COLO668 (cell line): ENCODE results near the gene IGSF9.
"Not testable (repeated sequence)": the region's sequence is repeated elsewhere in the genome, so short reads cannot be mapped to it uniquely, and the experiment has no call there.

Source experiments
- DNase-seq: peaks from one replicate; lab custom pipeline; 2025; ENCODE audit not compliant: unreplicated experiment; lab: John Stamatoyannopoulos, UW

Gene IGSF9

GRCh38 chr1:159921700-159922504 is 23.5 kb downstream of the IGSF9 start:
- DNase-seq, result no peak

DNA sequence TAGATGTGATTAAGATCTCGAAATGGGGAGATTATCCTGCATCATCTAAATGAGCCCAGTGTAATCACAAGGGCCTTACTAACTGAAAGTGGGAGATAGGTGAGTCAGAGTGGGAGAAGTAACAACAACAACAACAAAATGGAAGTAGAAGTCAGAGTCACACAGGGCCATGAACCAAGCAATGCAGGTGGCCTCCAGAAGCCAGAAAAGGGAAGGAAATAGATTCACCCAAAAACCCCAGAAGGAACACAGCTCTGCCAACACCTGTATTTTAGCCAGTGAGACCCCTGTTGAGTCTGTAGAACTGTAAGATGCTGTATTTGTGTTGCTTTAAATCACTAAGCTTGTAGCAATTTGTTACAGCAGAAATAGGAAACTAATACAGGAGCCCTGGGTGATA is 24.2 kb downstream of the IGSF9 start:
- no peak for DNase-seq

DNA sequence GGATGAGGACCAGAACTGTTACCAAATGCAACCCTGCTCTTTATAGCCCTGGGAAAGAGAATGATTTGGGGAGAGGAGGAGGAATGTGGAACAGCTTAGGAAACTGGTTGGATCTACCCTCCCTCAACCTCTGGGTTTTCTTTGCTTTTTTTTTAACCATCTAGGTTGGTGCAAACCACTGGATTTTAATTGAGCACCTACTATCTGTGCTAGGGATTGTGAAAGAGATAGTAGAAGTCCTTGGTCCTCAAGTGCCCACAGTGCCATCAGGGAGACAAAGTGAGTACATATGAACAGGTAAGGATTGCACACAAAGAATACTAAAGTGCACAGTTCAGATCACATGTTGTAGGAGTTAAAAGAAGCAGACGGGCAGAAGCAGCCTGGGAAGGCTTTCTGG is 24.8 kb downstream of the IGSF9 start:
- no peak for DNase-seq

- DNase-seq, result no peak
These were observed 25.2 kb downstream of the IGSF9 start for GRCh38 chr1:159920202-159920601.

- DNase-seq, result no peak
These were observed 26.1 kb downstream of the IGSF9 start for GRCh38 chr1:159919236-159919865.

- DNase-seq, result no peak
These were observed 26.8 kb downstream of the IGSF9 start for GRCh38 chr1:159918352-159919200.

- no peak for DNase-seq
These were observed 27.7 kb downstream of the IGSF9 start for GRCh38 chr1:159917533-159918351.

DNA sequence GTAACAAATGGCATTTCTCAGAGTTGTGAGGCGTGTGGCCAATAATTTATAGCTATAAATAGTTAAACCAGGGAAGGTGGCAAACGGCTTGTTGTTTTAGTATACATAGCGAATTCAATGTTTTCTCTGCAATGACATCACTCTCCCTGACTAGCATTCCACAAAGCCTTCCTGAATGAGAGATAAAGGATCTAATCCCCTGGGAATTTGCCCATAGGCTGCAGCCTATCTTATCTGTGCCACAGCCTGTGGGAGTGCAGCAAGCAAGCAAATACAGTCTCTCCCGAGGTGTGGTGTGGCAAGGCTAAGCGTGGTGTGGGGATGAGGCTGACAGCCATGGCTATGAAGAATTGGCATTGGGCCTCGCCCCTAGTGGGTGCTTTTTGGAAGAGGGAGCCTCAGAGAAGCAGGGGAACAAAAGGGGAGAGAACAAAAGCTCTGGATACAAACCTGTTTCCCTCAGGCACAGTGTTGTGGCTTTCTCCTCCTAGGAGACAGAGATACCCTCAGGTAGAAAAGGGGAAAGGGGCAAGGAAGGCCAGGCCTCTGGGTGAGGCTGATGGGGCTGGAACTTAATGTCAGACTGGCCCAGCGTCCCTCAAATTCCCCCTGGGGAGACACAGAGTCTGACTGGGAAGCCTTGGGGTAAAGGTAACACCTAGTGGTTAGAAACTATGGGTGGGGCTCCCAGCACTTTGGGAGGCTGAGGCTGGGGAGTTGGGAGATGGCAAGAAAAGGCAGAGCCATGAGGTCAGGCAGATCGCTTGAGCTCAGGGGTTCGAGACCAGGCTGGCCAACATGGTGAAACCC is 29.0 kb downstream of the IGSF9 start:
- peak; percentile 51 for DNase-seq

DNA sequence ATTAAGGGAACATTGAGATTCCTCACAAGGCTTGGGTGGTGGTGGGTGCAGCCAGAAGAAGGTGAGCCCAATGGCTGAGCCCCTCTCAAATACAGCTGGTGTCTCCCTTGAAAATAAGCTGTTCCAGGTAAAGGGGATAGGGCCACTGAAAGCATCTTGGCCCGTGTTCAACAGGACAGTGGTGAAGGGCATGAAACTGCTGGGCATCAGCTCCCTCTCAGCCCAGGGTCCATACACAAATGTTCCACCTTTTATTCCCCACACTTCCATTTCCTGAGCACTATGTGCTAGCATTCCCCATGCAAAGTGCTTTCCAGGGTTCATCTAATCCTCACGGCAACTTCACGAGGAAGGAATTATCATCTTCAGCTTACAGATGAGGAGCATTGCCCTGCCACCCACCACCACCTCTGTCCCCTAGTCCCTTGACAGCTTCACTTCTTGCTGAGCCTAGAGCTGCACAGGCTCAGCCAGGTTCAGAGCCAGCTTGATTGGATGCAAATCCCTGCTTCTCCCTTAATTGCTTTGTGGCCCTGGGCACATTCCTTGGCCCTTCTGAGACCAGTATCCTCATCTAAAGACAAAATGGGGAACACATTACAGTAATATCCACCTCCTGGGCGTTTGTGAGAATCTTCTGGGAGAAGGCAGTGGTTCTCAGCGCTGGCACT is 29.7 kb downstream of the IGSF9 start:
- DNase-seq, result no peak

DNA sequence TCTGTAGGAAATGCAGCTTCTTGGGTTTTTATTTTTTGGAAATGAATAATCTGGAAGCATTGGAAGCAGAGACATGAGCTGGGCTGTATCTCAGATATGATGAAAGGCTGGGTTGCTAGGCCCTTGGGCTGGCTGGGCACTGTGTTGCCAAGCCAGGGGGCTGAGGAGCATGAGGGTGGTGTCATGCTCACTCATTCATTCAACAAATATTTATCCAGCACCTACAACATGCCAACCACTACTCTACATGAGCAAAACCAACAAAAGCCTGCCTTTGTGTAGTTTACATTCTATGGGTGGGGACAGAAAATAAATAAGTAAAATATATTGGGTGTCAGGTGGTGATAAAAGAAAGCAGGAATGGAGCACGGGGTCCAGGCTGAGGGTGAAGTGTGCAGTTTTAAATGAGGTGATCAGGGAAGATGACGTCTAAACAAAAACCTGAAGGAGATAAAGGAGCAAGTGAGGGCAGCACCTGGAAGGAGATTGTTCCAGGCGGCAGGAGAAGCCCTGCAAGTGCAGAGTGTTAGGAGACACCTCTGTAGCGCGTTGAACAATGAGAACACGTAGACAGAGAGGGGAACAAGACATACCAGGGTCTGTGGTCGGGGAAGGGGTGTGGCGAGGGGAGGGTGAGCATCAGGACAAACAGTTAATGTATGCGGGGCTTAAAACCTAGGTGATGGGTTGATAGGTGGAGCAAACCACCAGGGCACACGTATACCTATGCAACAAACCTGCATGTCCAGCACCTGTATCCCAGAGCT is 31.0 kb downstream of the IGSF9 start:
- DNase-seq, result peak; percentile 80

- DNase-seq, result peak; percentile 82
These were observed 31.8 kb downstream of the IGSF9 start for GRCh38 chr1:159913451-159914192.

- DNase-seq, result no peak
These were observed 33.9 kb downstream of the IGSF9 start for GRCh38 chr1:159911326-159912070.

DNA sequence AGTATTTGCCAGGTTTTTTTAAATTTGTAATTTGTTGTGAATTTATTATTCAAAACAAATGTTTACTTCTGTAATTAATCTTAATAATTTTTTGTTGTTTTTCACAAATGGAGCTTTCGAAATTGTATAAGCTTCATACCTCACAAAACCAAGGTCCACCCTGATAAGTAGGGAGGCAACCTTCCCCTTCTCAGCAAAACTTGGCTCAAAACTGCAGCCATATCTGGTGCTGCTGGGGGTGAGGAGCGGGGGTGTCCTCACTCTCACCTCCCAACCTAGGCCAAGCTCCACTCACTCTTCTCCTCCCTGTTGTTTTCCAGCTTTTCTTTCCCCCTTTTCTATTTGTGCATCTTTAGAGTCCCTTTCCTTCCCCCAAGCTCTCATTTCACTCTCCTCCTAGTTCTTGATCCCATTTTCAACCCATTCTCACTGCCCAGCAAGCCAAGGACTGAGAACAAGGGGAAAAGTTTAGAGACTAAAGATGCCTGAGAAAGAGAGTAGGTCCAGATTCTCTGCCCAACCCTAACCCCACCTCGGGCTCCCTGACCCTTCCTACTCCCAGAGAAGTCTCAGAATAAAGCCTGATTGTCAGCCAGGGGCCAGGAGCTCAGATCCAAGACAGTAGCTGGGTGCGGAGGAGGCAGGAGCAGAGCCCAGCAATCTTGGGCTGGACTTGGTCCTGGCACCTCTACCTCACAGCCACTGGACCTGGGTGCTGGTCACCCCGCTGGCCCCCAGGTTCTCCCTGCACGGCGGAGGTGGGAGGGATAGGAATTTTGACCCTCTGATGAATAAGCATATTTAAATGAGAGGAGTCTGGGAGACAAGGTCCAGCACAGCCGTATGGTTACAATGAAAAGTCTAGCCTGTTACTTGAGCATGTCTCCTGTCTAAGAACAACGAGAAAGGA is 37.1 kb downstream of the IGSF9 start:
- no peak for DNase-seq

DNA sequence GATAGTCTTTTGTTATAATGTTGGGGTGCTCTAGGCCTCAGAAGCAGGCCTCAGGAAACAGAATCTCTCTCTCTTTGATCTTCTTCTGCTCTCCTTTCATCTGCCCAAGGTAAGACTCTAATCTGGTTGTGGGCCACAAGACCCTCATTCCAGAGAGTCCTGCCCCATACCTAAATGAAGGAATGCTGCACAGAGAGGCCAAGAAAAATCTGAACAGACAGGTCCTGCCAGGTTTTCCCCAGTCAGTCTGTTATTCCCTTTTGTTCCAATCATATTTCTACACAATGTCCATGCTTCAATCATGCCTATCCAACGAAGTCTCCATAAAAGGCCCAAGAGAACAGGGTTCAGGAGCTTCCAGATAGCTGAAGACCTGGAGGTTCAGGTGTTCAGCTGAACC is 38.5 kb downstream of the IGSF9 start:
- DNase-seq, result no peak

DNA sequence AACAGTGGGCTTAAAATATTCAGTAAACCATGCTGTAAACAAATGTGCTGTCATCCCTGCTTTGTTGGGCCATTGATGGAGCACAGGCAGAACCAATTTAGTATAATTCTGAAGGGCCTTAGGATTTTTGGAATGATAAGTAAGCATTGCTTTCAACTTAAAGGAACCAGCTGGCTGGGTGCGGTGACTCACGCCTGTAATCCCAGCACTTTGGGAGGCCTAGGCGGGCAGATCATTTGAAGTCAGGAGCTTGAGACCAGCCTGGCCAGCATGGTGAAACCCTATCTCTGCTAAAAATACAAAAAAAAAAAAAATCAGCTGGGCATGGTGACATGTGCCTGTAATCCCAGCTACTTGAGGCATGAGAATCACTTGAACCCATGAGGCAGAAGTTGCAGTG is 41.4 kb downstream of the IGSF9 start:
- DNase-seq, result not testable (repeated sequence)

GRCh38 chr1:159902541-159902940 is 42.9 kb downstream of the IGSF9 start:
- no peak for DNase-seq
